Pancreas (tissue), 10 donors: ENCODE measurements around the gene HNRNPM. TPM values are rescaled to one million over a fixed set of nuclear protein-coding genes. Genes with fewer than 3 reads are reported as not detected.

Experiments
- ATAC-seq, 4 donors: fragments of 200-7000 bp; cut with Tn5 transposase; one replicate each; pipeline versions ENCODE4 v1.8.0 to v1.9.1; 2020; ENCODE audit warnings: mild to moderate bottlenecking in 4 of 4, moderate library complexity in 4 of 4
- DNase-seq, 6 donors: peaks; one replicate each; pipeline ENCODE4 v3.0.0-alpha.2; 2020
- FAIRE-seq: peaks from 2 replicates; lab custom pipeline; 2012; peaks lifted over from hg19 to GRCh38; lab: Jason Lieb, UNC
- H3K27ac ChIP-seq, 4 donors: fragments of 200-600 bp; sonication (generic); 1 replicate in 3 of 4; 2 replicates in 1 of 4; pipeline versions ENCODE4 v1.5.0 to v1.8.0; 2020
- H3K27me3 ChIP-seq, 4 donors: fragments of 200-600 bp; one replicate each; pipeline ENCODE4 v1.8.0; 2021
- H3K36me3 ChIP-seq, 3 donors: fragments of 200-600 bp; sonication (generic) in 1 of 3; one replicate each; pipeline versions ENCODE4 v1.5.0 to v1.8.0; 2020 to 2021
- H3K4me1 ChIP-seq, 3 donors: fragments of 200-600 bp; one replicate each; pipeline ENCODE4 v1.8.0; 2021
- H3K4me3 ChIP-seq, 4 donors: fragments of 200-600 bp; sonication (generic) in 2 of 4; one replicate each; pipeline versions ENCODE4 v1.5.0 to v1.8.0; 2020 to 2021
- H3K9me3 ChIP-seq, 4 donors: fragments of 200-600 bp; one replicate each; pipeline ENCODE4 v1.8.0; 2021
- CTCF ChIP-seq, 4 donors: fragments of 200-600 bp; sonication (generic) in 3 of 4; IDR thresholded peaks; one replicate each; pipeline versions ENCODE4 v1.5.0 to v1.8.0; 2021; ENCODE audit warnings: antibody characterized with exemption in 4 of 4
- WGBS, 2 donors: extraction: QIAGEN DNeasy Blood & Tissue Kit; methylation state at CpG; one replicate each; pipeline ENCODE4 v1.1.7; 2013; 5-methylcytosine and 5-hydroxymethylcytosine counted together
- intact Hi-C, 3 donors: fragments of 100-400 bp; cut with DNase I; formaldehyde crosslinking; loops; one replicate each; pipeline versions ENCODE4 v1.11.1 to v1.14.2; 2022
- polyA plus RNA-seq, 2 donors: library from polyadenylated mRNA; stranded (reverse); fragments of 200-250 nt; gene quantifications; one replicate each; pipeline ENCODE4 v1.2.3, GENCODE V29; 2013
- total RNA-seq, 6 donors: library from RNA; stranded (reverse); fragmentation: NEBNext Ultra II Directional in 4 of 6; extraction: Animal tissue kit (Norgen Biotek cat#: 25700) in 4 of 6; gene quantifications; one replicate each; pipeline versions ENCODE4 v1.2.1 to v1.2.4, GENCODE V29; 2021 to 2023
- donor health status: healthy with polysubstance abuse.
- donor health status: DM: no; HTN: no; CAD: no; lungs with moderate emphysema.
- donor health status: DM: no; HTN: no; CAD: no.
- donor health status: control.
- donor health status: control.
- donor health status: Bipolar disorder and iron deficiency.
- donor health status: DM: yes; HTN: yes; CAD: no.
- donor health status: DM: no; HTN: no; CAD: no.
- donor health status: DM: no; HTN: no; CAD: no.
- donor health status: DM: yes; HTN: yes; CAD: no.

Gene HNRNPM
- total and polyA plus RNA-seq, 8 donors = 44.5 to 90.1 (median 66.6) TPM

GRCh38 chr19:8412783-8413628 lies 31.8 kb upstream of the HNRNPM start, which contains the start of gene MARCHF2:
MARCHF2 (plus strand) TSS chr19:8413305; CDS start chr19:8421841, 8,536 bp downstream.
- FAIRE-seq (no peak), DNase-seq (peak; percentile 95 to 99 (median 98)), ATAC-seq (peak; percentile 98 to 100 (median 99))
- peaks cover 0 to 2% (median 0%) of the 10 kb centered on the region in 3 donors for H3K4me1 ChIP-seq
- peak within 1 kb of the TSS; percentile 67 to 95 (median 86) for H3K4me3 ChIP-seq
- intact Hi-C loops = no loop called here
- no peak within 1 kb of the TSS for H3K27ac ChIP-seq
- peak; percentile 33 to 54 (median 40) for TF ChIP-seq CTCF (IDR thresholded peaks at IDR 0.05)
- no peaks in the 10 kb centered on the region for H3K27me3 ChIP-seq
- WGBS, 2 donors = 5 to 6% methylated on average over 47 to 89 of the region's 89 CpGs
- H3K9me3 ChIP-seq = no peaks in the 10 kb centered on the region
- no peaks in the 10 kb centered on the region for H3K36me3 ChIP-seq

- Histone ChIP-seq H3K27ac (no peak overlapping the region), H3K4me1 (peaks cover 0 to 2% (median 0%) of the 10 kb centered on the region in 3 donors)
- 12 to 20% methylated on average over 3 of the region's 3 CpGs for WGBS, 2 donors
Observed at GRCh38 chr19:8413629-8413995, 31.2 kb upstream of the HNRNPM start.

GRCh38 chr19:8416796-8417195 lies 28.0 kb upstream of the HNRNPM start:
- ATAC-seq (no peak), FAIRE-seq (no peak), DNase-seq (no peak)
- H3K27me3 ChIP-seq = no peaks in the 10 kb centered on the region
- no peaks in the 10 kb centered on the region for H3K9me3 ChIP-seq
- WGBS, 2 donors = 69 to 81% methylated on average over 4 of the region's 4 CpGs
- no peaks in the 10 kb centered on the region for H3K36me3 ChIP-seq
- no peak for TF ChIP-seq CTCF (IDR thresholded peaks at IDR 0.05)
- intact Hi-C loops = no loop called here
- H3K27ac ChIP-seq = no peak overlapping the region
- peaks cover 0 to 4% (median 0%) of the 10 kb centered on the region in 3 donors for H3K4me1 ChIP-seq
- no peak overlapping the region for H3K4me3 ChIP-seq

More at GRCh38 chr19:8413629-8413995, 31.2 kb upstream of the HNRNPM start:
- Histone ChIP-seq H3K4me3 (peak overlapping the region; percentile 67 to 95 (median 86)), H3K27me3 (no peaks in the 10 kb centered on the region), H3K36me3 (no peaks in the 10 kb centered on the region), H3K9me3 (no peaks in the 10 kb centered on the region)
- TF ChIP-seq CTCF (IDR thresholded peaks at IDR 0.05) = no peak
- FAIRE-seq = no peak
- intact Hi-C loops = no loop called here
- no peak for DNase-seq
- ATAC-seq = no peak

- no peaks in the 10 kb centered on the region for H3K27me3 ChIP-seq
- no peaks in the 10 kb centered on the region for H3K9me3 ChIP-seq
- ATAC-seq (peak; percentile 17 to 74 (median 63)), FAIRE-seq (no peak), DNase-seq (peak in 4 of 6 donors; percentile 32 to 81 (median 54))
- peak overlapping the region in 3 of 4 donors; percentile 13 to 36 (median 28) for H3K27ac ChIP-seq
- 55 to 61% methylated on average over 28 of the region's 28 CpGs for WGBS, 2 donors
- no peaks in the 10 kb centered on the region for H3K36me3 ChIP-seq
- peaks cover 0 to 12% (median 0%) of the 10 kb centered on the region in 3 donors for H3K4me1 ChIP-seq
- H3K4me3 ChIP-seq = no peak overlapping the region
- no peak for TF ChIP-seq CTCF (IDR thresholded peaks at IDR 0.05)
- intact Hi-C loops = no loop called here
Observed at GRCh38 chr19:8421484-8422461, 23.0 kb upstream of the HNRNPM start.
